PC-9 (cell line): ENCODE measurements around the gene GMPPA.

Experiments used
- EZH2 ChIP-seq: fragments of 200-600 bp; sonication (generic); IDR thresholded peaks from 2 replicates; pipeline ENCODE4 v1.8.0; 2017; ENCODE audit warnings: antibody characterized with exemption, low read depth
- TF ChIP-seq, protein P1 (sequence below): fragments of 200-600 bp; sonication (generic); conservative IDR thresholded peaks from 2 replicates; pipeline ENCODE4 v1.6.1; 2017; ENCODE audit warnings: mixed run types, antibody characterized with exemption, mild to moderate bottlenecking, moderate library complexity

DNA sequence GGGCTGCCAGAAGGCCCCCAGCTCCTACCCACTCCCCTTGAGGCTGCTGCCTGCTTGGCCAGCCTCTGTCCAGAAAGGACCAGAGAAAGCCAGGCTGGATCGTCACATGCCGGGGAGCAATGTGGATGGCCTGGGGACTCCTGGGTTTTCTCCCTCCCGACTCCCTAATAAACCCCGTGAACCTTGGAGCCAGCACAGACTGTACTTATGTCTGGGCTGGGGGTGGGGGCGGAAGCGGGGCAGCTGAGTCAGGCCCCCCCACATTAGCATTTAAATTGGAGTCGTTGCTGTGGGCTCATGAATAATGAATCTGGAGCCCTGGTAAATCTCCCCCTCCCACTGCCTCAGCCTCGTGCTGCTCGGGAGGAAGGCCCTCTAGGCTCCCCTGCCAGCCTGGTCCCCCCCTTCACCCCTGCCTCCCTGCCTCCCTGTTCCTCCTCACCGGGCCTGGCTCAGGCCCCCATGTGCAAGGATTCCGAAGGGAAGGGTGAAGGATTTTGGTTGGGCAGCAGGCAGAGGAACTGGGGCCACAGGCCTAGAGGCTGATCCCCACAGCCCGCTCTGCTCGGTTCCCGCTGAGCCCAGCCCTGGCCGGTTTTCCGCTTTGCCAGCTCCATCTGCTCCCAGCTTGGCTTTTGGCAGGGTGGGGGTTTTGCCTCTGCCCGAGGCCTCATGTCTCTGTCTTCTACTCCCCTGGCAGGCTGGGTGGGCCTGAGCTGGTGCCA, 8.3 kb downstream of the GMPPA start:
- TF ChIP-seq, protein P1, sequence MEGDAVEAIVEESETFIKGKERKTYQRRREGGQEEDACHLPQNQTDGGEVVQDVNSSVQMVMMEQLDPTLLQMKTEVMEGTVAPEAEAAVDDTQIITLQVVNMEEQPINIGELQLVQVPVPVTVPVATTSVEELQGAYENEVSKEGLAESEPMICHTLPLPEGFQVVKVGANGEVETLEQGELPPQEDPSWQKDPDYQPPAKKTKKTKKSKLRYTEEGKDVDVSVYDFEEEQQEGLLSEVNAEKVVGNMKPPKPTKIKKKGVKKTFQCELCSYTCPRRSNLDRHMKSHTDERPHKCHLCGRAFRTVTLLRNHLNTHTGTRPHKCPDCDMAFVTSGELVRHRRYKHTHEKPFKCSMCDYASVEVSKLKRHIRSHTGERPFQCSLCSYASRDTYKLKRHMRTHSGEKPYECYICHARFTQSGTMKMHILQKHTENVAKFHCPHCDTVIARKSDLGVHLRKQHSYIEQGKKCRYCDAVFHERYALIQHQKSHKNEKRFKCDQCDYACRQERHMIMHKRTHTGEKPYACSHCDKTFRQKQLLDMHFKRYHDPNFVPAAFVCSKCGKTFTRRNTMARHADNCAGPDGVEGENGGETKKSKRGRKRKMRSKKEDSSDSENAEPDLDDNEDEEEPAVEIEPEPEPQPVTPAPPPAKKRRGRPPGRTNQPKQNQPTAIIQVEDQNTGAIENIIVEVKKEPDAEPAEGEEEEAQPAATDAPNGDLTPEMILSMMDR: no peak
- TF ChIP-seq EZH2: no peak
